NT2/D1 (cell line): ENCODE measurements around the gene NRXN2.

Source experiments
- SUZ12 ChIP-seq: IDR thresholded peaks from 2 replicates; pipeline ENCODE4 v1.6.1; 2011; ENCODE audit not compliant: insufficient read length, insufficient read depth; ENCODE audit errors: extremely low read depth
- YY1 ChIP-seq: IDR thresholded peaks from 2 replicates; pipeline ENCODE4 v1.6.1; 2011; ENCODE audit not compliant: insufficient read length, insufficient read depth

GRCh38 chr11:64585150-64585549, 137.8 kb downstream of the NRXN2 start:
- no peak for TF ChIP-seq YY1
- TF ChIP-seq SUZ12, result no peak
